Progenitor cell of endocrine pancreas (in vitro differentiated cells): ENCODE measurements around the gene ATG2B. TPM values are rescaled to one million over a fixed set of nuclear protein-coding genes. Genes with fewer than 3 reads are reported as not detected.
"Not testable (repeated sequence)": the region's sequence is repeated elsewhere in the genome, so short reads cannot be mapped to it uniquely, and the experiment has no call there.

Experiments used
- DNase-seq: peaks from one replicate; pipeline ENCODE4 v3.0.0; 2021; ENCODE audit warnings: low spot score; ENCODE audit not compliant: unreplicated experiment
- H3K27ac Mint-ChIP-seq: 2 replicates; pipeline ENCODE4 v1.8.0; 2021; ENCODE audit warnings: mild to moderate bottlenecking, moderate library complexity, mixed read lengths
- H3K27me3 Mint-ChIP-seq: 2 replicates; pipeline ENCODE4 v1.8.0; 2021; ENCODE audit warnings: mixed read lengths
- H3K36me3 Mint-ChIP-seq: 2 replicates; pipeline ENCODE4 v1.8.0; 2022; ENCODE audit warnings: mixed read lengths; ENCODE audit not compliant: insufficient read depth
- H3K4me1 Mint-ChIP-seq: 2 replicates; pipeline ENCODE4 v1.8.0; 2021; ENCODE audit warnings: low read depth, mixed read lengths
- H3K4me3 Mint-ChIP-seq: 2 replicates; pipeline ENCODE4 v1.8.0; 2021; ENCODE audit warnings: low read depth, mild to moderate bottlenecking, moderate library complexity, mixed read lengths
- H3K9me3 Mint-ChIP-seq: 2 replicates; pipeline ENCODE4 v1.8.0; 2021; ENCODE audit warnings: low read depth, mixed read lengths
- total RNA-seq: library from RNA; stranded (reverse); gene quantifications from 2 replicates; pipeline ENCODE4 v1.2.1, GENCODE V29; 2021
- TF ChIP-seq, protein P1 (sequence below): fragments of 200-600 bp; sonication (generic); IDR thresholded peaks from one replicate; pipeline ENCODE4 v1.5.0; 2021; ENCODE audit warnings: antibody characterized with exemption, mild to moderate bottlenecking; ENCODE audit not compliant: unreplicated experiment

Gene ATG2B
- total RNA-seq, 1 donor from 2014 or later: 24.5 TPM

DNA sequence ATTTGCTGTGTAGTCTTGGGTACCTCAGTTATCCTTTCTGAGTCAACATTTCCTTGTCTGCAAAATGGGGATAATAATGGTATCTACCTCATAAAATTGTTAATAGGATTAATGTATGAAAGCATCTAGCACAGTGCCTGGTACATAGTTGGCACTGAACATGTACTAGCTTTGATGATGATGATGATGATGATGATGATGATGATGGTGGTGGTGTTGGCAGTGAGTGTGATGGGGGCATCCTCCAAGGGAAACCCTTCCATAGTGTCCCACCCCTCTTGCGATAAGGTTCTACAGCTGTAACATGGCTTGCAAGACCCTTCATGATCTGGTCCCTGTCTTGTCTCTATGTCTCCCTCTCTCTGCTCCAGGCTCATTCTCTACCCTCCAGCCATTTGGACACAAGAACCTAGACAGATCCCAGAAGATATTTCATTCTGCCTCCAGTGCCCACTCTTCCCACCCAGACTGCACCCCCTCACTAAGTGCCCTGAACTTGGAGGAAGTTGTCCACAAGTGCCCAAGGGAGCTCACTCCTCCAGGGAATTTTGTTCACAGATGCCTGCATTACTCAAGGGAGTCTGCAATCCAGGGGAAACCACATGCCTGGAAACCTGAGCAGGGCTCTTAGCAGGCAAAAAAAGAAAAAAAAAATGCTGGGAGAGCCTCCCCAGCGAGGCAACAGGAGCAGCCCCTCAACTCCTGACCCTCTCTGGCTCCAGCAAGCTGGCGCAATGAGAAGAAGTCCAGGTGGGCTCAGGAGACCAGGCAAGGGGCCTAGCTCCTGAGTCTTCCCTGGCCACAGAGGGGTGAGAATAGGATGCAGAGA, 117.2 kb downstream of the ATG2B start:
- no peak overlapping the region for H3K4me3 Mint-ChIP-seq
- H3K27me3 Mint-ChIP-seq: peaks cover 3% of the 10 kb centered on the region
- H3K36me3 Mint-ChIP-seq: no peaks in the 10 kb centered on the region
- H3K27ac Mint-ChIP-seq: no peak overlapping the region
- peaks cover 4% of the 10 kb centered on the region for H3K9me3 Mint-ChIP-seq
- DNase-seq: no peak
- H3K4me1 Mint-ChIP-seq: no peaks in the 10 kb centered on the region
- TF ChIP-seq, protein P1, sequence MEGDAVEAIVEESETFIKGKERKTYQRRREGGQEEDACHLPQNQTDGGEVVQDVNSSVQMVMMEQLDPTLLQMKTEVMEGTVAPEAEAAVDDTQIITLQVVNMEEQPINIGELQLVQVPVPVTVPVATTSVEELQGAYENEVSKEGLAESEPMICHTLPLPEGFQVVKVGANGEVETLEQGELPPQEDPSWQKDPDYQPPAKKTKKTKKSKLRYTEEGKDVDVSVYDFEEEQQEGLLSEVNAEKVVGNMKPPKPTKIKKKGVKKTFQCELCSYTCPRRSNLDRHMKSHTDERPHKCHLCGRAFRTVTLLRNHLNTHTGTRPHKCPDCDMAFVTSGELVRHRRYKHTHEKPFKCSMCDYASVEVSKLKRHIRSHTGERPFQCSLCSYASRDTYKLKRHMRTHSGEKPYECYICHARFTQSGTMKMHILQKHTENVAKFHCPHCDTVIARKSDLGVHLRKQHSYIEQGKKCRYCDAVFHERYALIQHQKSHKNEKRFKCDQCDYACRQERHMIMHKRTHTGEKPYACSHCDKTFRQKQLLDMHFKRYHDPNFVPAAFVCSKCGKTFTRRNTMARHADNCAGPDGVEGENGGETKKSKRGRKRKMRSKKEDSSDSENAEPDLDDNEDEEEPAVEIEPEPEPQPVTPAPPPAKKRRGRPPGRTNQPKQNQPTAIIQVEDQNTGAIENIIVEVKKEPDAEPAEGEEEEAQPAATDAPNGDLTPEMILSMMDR: no peak

DNA sequence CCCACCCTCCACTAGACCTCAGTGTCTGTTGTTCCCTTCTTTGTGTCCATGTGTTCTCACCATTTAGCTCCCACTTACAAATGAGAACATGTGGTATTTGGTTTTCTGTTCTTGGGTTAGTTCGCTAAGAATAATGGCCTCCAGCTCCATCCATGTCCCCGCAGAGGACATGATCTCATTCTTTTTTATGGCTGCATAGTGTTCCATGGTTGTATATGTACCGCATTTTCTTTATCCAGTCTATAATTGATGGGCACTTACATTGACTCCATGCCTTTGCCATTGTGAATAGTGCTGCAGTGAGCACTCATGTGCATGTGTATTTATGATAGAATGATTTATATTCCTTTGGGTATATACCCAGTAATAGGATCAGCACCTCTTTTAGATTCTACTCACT, 118.1 kb downstream of the ATG2B start:
- not testable (repeated sequence) for H3K27ac Mint-ChIP-seq, H3K4me3 Mint-ChIP-seq, H3K36me3 Mint-ChIP-seq, H3K27me3 Mint-ChIP-seq, H3K4me1 Mint-ChIP-seq, H3K9me3 Mint-ChIP-seq, DNase-seq

DNA sequence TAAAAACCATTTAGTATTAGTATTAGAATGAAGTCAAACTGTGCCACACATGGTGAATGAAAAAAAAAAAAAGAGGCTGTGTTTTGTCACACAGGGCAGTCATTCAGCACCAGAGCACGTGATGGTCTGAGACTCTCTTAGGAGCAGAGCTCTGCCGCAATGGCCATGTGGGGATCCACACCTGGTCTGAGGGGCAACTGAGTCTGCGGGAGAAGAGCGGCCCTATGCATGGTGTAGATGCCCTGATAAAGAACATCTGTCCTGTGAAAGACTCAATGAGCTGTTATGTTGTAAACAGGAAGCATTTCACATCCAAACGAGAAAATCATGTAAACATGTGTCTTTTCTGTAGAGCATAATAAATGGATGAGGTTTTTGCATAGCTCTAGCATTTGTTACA, 119.4 kb downstream of the ATG2B start:
- Mint-ChIP-seq H3K27ac (no peak overlapping the region), H3K9me3 (peaks cover 4% of the 10 kb centered on the region), H3K4me1 (no peaks in the 10 kb centered on the region), H3K36me3 (no peaks in the 10 kb centered on the region), H3K4me3 (no peak overlapping the region), H3K27me3 (no peaks in the 10 kb centered on the region)
- TF ChIP-seq, protein P1: no peak
- no peak for DNase-seq

DNA sequence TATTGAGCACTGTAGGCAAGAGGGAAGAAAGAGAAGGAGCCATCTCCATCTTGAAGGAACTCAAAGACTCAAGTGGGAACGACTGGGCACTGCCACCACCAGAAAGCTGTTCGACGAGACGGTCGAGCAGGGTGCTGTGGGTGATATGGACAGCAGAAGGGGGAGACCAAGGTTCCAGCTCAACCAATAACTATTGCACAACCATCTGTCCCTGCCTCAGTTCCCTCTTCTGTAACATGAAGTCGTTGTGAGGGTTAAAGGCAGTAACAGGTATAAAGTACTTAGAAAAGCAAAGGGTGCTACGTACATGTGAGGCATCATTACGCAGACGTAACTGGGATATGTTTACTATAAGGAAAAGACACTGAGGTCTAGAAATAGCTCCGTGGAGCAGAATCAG, 121.0 kb downstream of the ATG2B start:
- Mint-ChIP-seq H3K27ac (no peak overlapping the region), H3K9me3 (peaks cover 4% of the 10 kb centered on the region), H3K27me3 (no peaks in the 10 kb centered on the region), H3K36me3 (no peaks in the 10 kb centered on the region), H3K4me3 (no peak overlapping the region), H3K4me1 (no peaks in the 10 kb centered on the region)
- TF ChIP-seq, protein P1: no peak
- no peak for DNase-seq

DNA sequence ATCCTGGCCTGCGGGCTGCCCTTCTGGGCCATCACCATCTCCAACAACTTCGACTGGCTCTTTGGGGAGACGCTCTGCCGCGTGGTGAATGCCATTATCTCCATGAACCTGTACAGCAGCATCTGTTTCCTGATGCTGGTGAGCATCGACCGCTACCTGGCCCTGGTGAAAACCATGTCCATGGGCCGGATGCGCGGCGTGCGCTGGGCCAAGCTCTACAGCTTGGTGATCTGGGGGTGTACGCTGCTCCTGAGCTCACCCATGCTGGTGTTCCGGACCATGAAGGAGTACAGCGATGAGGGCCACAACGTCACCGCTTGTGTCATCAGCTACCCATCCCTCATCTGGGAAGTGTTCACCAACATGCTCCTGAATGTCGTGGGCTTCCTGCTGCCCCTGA, 122.5 kb downstream of the ATG2B start:
- peaks cover 4% of the 10 kb centered on the region for H3K9me3 Mint-ChIP-seq
- DNase-seq: no peak
- H3K27ac Mint-ChIP-seq: no peak overlapping the region
- no peaks in the 10 kb centered on the region for H3K4me1 Mint-ChIP-seq
- TF ChIP-seq, protein P1: no peak
- no peaks in the 10 kb centered on the region for H3K27me3 Mint-ChIP-seq
- no peak overlapping the region for H3K4me3 Mint-ChIP-seq
- no peaks in the 10 kb centered on the region for H3K36me3 Mint-ChIP-seq

DNA sequence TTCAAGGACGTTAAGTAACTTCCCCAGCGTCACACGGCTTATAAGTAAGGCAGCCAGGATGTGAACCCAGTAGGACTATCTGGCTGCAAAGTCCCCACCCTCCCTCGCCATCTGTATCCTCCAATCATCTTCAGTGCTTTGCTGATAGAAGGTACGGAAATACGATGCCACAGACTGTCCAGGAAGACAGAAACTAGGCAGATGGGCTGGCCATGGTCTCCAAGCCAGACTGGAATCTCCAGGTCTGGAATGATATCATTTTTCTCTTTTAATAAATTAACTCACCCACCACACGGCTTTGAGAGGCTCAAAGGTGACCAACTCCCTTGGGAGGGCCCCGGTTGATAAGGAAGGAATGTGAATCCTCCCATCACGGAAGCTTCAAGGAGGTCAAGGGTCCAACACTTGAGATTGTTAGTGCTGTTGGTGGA, 123.4 kb downstream of the ATG2B start:
- Mint-ChIP-seq H3K4me1 (no peaks in the 10 kb centered on the region), H3K9me3 (peaks cover 4% of the 10 kb centered on the region), H3K4me3 (no peak overlapping the region), H3K36me3 (no peaks in the 10 kb centered on the region), H3K27me3 (no peaks in the 10 kb centered on the region), H3K27ac (no peak overlapping the region)
- no peak for DNase-seq
- TF ChIP-seq, protein P1: no peak
